NT2/D1 (cell line): ENCODE measurements around the gene LRRC27.

ENCODE experiments used
- SUZ12 ChIP-seq: IDR thresholded peaks from 2 replicates; pipeline ENCODE4 v1.6.1; 2011; ENCODE audit not compliant: insufficient read length, insufficient read depth; ENCODE audit errors: extremely low read depth
- YY1 ChIP-seq: IDR thresholded peaks from 2 replicates; pipeline ENCODE4 v1.6.1; 2011; ENCODE audit not compliant: insufficient read length, insufficient read depth
- ZNF274 ChIP-seq: IDR thresholded peaks from 2 replicates; pipeline ENCODE4 v1.6.1; 2011; ENCODE audit warnings: mild to moderate bottlenecking, low read depth, low read length

DNA sequence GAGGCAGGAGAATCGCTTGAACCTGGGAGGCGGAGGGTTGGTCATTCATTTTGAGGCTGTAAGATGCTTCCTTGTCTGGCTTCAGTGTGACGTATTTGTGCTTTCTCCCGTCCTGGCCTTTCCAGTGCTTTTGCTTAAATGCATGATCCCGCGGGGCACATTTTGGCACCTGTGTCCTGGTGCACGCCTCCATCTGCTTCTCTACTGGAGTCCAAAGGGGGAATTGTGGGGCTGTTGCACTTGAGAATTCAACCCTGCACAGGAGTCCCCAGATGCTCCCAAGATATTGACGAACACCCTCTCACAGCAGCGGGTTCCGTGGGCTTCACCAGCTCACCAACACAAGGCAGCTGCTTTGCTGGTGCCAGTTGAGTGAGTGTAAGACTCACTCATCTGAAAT is 10.3 kb upstream of the LRRC27 start:
- TF ChIP-seq ZNF274 (no peak), YY1 (no peak), SUZ12 (no peak)
